B cell (primary cell): ENCODE results near the gene NTN1. TPM values are rescaled to one million over a fixed set of nuclear protein-coding genes. Genes with fewer than 3 reads are reported as not detected.

Experiments
- ATAC-seq: fragments of 200-7000 bp; cut with Tn5 transposase; one replicate; pipeline ENCODE4 v1.10.0; 2021; ENCODE audit warnings: low read depth, mild to moderate bottlenecking, moderate number of reproducible peaks, moderate library complexity
- CTCF ChIA-PET: fragments of 350-600 bp; sonication (Branson Sonifier 250); formaldehyde crosslinking; loops from one replicate; lab custom pipeline; 2021; ENCODE audit warnings: antibody characterized with exemption, inconsistent platforms; lab: Charles Lee
- POLR2A ChIA-PET: fragments of 350-600 bp; sonication (Branson Sonifier 250); formaldehyde crosslinking; loops from one replicate; lab custom pipeline; 2021; ENCODE audit warnings: antibody characterized with exemption; lab: Charles Lee
- DNase-seq: peaks from one replicate; pipeline ENCODE4 v3.0.0; 2013
- H2AFZ ChIP-seq: 2 replicates; pipeline ENCODE4 v1.6.1; 2012; ENCODE audit warnings: mild to moderate bottlenecking, low read depth, low read length; ENCODE audit not compliant: insufficient read depth, poor library complexity, severe bottlenecking
- H3K27ac ChIP-seq, 2 donors: 1 replicate in 1 of 2; 2 replicates in 1 of 2; pipeline ENCODE4 v1.5.1; 2012 to 2013; ENCODE audit warnings: low read length in 2 of 2, mild to moderate bottlenecking in 2 of 2, moderate library complexity in 1 of 2
- H3K27me3 ChIP-seq, 4 experiments: fragments of 200-600 bp in 1 of 4; sonication (generic) in 1 of 4; replicated peaks in 1 of 4; 1 replicate in 2 of 4; 2 replicates in 2 of 4; pipeline versions ENCODE4 v1.6.1 to v1.7.0; 2013 to 2016; ENCODE audit warnings: low read length in 3 of 4, mild to moderate bottlenecking in 2 of 4, mixed read lengths in 1 of 4, moderate library complexity in 1 of 4; ENCODE audit not compliant: insufficient read depth in 4 of 4, control insufficient read depth in 3 of 4; ENCODE audit errors: control extremely low read depth in 1 of 4
- H3K36me3 ChIP-seq, 2 experiments: replicated peaks in 1 of 2; 1 replicate in 1 of 2; 2 replicates in 1 of 2; pipeline versions ENCODE4 v1.6.1 to v1.7.1; 2013; ENCODE audit warnings: low read length in 1 of 2; ENCODE audit not compliant: insufficient read depth in 2 of 2, control insufficient read depth in 1 of 2; ENCODE audit errors: control extremely low read depth in 1 of 2, extremely low read depth in 1 of 2
- H3K4me1 ChIP-seq, 2 donors: fragments of 200-600 bp in 1 of 2; sonication (generic) in 1 of 2; 1 replicate in 1 of 2; 2 replicates in 1 of 2; pipeline versions ENCODE4 v1.5.1 to v1.6.1; 2013 to 2017; ENCODE audit warnings: low read length in 2 of 2; ENCODE audit not compliant: control insufficient read depth in 2 of 2, insufficient read depth in 2 of 2
- H3K4me2 ChIP-seq: replicated peaks from 2 replicates; pipeline ENCODE3; 2012; ENCODE audit warnings: mild to moderate bottlenecking, low read depth, low read length; ENCODE audit not compliant: poor library complexity, severe bottlenecking
- H3K4me3 ChIP-seq, 5 experiments: fragments of 200-600 bp in 1 of 5; sonication (generic) in 1 of 5; 1 replicate in 3 of 5; 2 replicates in 2 of 5; pipeline versions ENCODE4 v1.5.1 to v1.7.0; 2011 to 2016; ENCODE audit warnings: low read length in 4 of 5, mild to moderate bottlenecking in 4 of 5, low read depth in 2 of 5, control low read depth in 1 of 5, moderate library complexity in 1 of 5; ENCODE audit not compliant: insufficient read depth in 1 of 5; ENCODE audit errors: control extremely low read depth in 1 of 5, extremely low read depth in 1 of 5
- H3K79me2 ChIP-seq: fragments of 200-600 bp; sonication (generic); one replicate; pipeline ENCODE4 v1.6.0; 2016; ENCODE audit warnings: low read length; ENCODE audit not compliant: control insufficient read depth, insufficient read depth
- H3K9ac ChIP-seq: fragments of 200-600 bp; sonication (generic); 2 replicates; pipeline ENCODE4 v1.6.1; 2017; ENCODE audit warnings: mild to moderate bottlenecking, low read length, moderate library complexity
- H3K9me3 ChIP-seq, 3 donors: one replicate each; pipeline versions ENCODE4 v1.6.1 to v1.7.1; 2013; ENCODE audit warnings: low read length in 2 of 3; ENCODE audit not compliant: control insufficient read depth in 2 of 3, insufficient read depth in 1 of 3; ENCODE audit errors: control extremely low read depth in 1 of 3
- H4K20me1 ChIP-seq: 2 replicates; pipeline ENCODE4 v1.6.0; 2012; ENCODE audit warnings: mild to moderate bottlenecking, low read length; ENCODE audit not compliant: insufficient read depth, control insufficient read depth, poor library complexity, severe bottlenecking
- H3K27ac Mint-ChIP-seq: one replicate; pipeline ENCODE4 v1.8.0; 2021; ENCODE audit warnings: mixed read lengths
- H3K27me3 Mint-ChIP-seq: one replicate; pipeline ENCODE4 v1.8.0; 2021; ENCODE audit warnings: mixed read lengths
- H3K4me1 Mint-ChIP-seq: one replicate; pipeline ENCODE4 v1.8.0; 2021; ENCODE audit warnings: mixed read lengths
- H3K4me3 Mint-ChIP-seq: one replicate; pipeline ENCODE4 v1.8.0; 2021; ENCODE audit warnings: mixed read lengths
- H3K9me3 Mint-ChIP-seq: one replicate; pipeline ENCODE4 v1.8.0; 2022; ENCODE audit warnings: mixed read lengths; ENCODE audit not compliant: insufficient read depth
- EZH2 ChIP-seq: IDR thresholded peaks from 2 replicates; pipeline ENCODE4 v1.6.1; 2012; ENCODE audit warnings: borderline replicate concordance, low read depth, mild to moderate bottlenecking, moderate library complexity, low read length; ENCODE audit not compliant: insufficient read depth, poor library complexity, severe bottlenecking
- WGBS: methylation state at CpG from one replicate; pipeline ENCODE4 v1.1.5; 2013; ENCODE audit warnings: missing lambda C conversion rate; ENCODE audit not compliant: insufficient coverage; 5-methylcytosine and 5-hydroxymethylcytosine counted together
- intact Hi-C: fragments of 100-400 bp; cut with micrococcal nuclease; formaldehyde crosslinking; loops from one replicate; pipeline ENCODE4 v1.10.0; 2022
- polyA plus RNA-seq: library from polyadenylated mRNA; depleted of rRNA; stranded (reverse); fragments of >200 nt; gene quantifications from 2 replicates; pipeline ENCODE4 v1.2.3, GENCODE V29; 2012
- total RNA-seq, 2 donors: library from RNA; stranded (reverse); fragments of 120-200 nt in 1 of 2; gene quantifications; 1 replicate in 1 of 2; 2 replicates in 1 of 2; pipeline versions ENCODE4 v1.2.3 to v1.2.4, GENCODE V29; 2013 to 2022
- TF ChIP-seq, protein P1 (sequence below): fragments of 200-600 bp; IDR thresholded peaks from one replicate; pipeline ENCODE4 v1.8.0; 2022; ENCODE audit warnings: antibody characterized with exemption, mild to moderate bottlenecking

NTN1 gene
- total and polyA plus RNA-seq, 2 donors (not counting 1 experiment from before 2014, with no cell fraction given): 0.10 to 0.25 TPM

DNA sequence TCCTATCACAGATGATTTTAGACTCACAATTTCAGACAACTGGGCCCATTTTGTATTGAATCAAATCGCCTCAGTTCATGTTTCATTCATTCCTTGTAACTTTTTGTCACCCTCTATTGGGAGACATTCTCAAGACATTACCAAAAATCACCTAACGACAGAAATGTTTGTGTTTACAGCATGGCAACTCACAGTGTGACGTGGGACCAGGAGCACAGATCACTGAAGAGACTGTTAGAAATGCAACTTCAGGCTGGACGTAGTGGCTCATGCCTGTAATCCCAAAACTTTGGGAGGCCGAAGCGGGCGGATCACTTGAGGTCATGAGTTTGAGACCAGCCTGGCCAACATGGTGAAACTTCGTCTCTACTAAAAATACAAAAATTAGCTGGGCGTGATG lies 249.6 kb downstream of the NTN1 start:
- no peak overlapping the region for H3K4me3 ChIP-seq
- DNase-seq (no peak), ATAC-seq (no peak)
- H3K27ac Mint-ChIP-seq: no peak overlapping the region
- ChIA-PET CTCF (no interaction called here), POLR2A (no interaction called here)
- no peak overlapping the region for H3K4me2 ChIP-seq
- no peak overlapping the region for H3K4me3 Mint-ChIP-seq
- no peak overlapping the region for H2AFZ ChIP-seq
- H3K27me3 ChIP-seq: no peaks in the 10 kb centered on the region
- H3K9me3 ChIP-seq: no peaks in the 10 kb centered on the region
- no peaks in the 10 kb centered on the region for H3K79me2 ChIP-seq
- H3K4me1 ChIP-seq: no peaks in the 10 kb centered on the region
- no peak for TF ChIP-seq EZH2
- TF ChIP-seq, protein P1, sequence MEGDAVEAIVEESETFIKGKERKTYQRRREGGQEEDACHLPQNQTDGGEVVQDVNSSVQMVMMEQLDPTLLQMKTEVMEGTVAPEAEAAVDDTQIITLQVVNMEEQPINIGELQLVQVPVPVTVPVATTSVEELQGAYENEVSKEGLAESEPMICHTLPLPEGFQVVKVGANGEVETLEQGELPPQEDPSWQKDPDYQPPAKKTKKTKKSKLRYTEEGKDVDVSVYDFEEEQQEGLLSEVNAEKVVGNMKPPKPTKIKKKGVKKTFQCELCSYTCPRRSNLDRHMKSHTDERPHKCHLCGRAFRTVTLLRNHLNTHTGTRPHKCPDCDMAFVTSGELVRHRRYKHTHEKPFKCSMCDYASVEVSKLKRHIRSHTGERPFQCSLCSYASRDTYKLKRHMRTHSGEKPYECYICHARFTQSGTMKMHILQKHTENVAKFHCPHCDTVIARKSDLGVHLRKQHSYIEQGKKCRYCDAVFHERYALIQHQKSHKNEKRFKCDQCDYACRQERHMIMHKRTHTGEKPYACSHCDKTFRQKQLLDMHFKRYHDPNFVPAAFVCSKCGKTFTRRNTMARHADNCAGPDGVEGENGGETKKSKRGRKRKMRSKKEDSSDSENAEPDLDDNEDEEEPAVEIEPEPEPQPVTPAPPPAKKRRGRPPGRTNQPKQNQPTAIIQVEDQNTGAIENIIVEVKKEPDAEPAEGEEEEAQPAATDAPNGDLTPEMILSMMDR: no peak
- H3K9me3 Mint-ChIP-seq: no peaks in the 10 kb centered on the region
- H3K9ac ChIP-seq: no peak overlapping the region
- 100% methylated on average over 9 of the region's 9 CpGs for WGBS
- peaks cover 0 to 6% of the 10 kb centered on the region in 2 experiments for H3K36me3 ChIP-seq
- H3K4me1 Mint-ChIP-seq: no peaks in the 10 kb centered on the region
- H4K20me1 ChIP-seq: no peaks in the 10 kb centered on the region
- intact Hi-C loops: no loop called here
- no peak overlapping the region for H3K27ac ChIP-seq
- no peaks in the 10 kb centered on the region for H3K27me3 Mint-ChIP-seq

DNA sequence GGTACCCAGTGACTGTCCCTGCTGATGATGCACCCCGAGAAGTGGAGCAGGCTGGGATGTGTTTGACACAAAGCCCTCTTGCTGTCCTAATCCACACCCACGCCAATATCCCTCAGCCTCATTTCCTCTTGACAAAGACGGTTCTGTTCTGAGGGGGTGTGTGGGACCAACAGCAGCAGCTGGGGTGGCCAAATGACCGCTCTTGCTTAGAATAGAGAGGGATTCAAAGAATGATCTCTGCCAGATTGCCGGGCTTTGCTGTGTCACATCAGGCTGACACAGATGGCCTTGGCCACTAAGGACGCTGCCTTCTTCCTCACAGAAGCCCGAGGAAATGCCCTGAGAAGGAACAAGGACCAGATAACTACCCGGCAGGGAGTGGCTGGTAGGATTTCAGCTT lies 250.7 kb downstream of the NTN1 start:
- no peak overlapping the region for H2AFZ ChIP-seq
- no peaks in the 10 kb centered on the region for H3K4me1 ChIP-seq
- TF ChIP-seq, protein P1: no peak
- no peak for TF ChIP-seq EZH2
- Mint-ChIP-seq H3K4me3 (no peak overlapping the region), H3K27me3 (no peaks in the 10 kb centered on the region), H3K4me1 (no peaks in the 10 kb centered on the region), H3K9me3 (no peaks in the 10 kb centered on the region), H3K27ac (no peak overlapping the region)
- H3K27me3 ChIP-seq: no peaks in the 10 kb centered on the region
- no peaks in the 10 kb centered on the region for H3K36me3 ChIP-seq
- ChIA-PET POLR2A (no interaction called here), CTCF (no interaction called here)
- no peaks in the 10 kb centered on the region for H4K20me1 ChIP-seq
- H3K27ac ChIP-seq: no peak overlapping the region
- WGBS: 94% methylated on average over 4 of the region's 8 CpGs
- intact Hi-C loops: no loop called here
- DNase-seq (no peak), ATAC-seq (no peak)
- H3K9ac ChIP-seq: no peak overlapping the region
- no peak overlapping the region for H3K4me2 ChIP-seq
- H3K9me3 ChIP-seq: no peaks in the 10 kb centered on the region
- H3K79me2 ChIP-seq: no peaks in the 10 kb centered on the region
- no peak overlapping the region for H3K4me3 ChIP-seq
